Astrocyte (in vitro differentiated cells and primary cell): Measurements from ENCODE around the gene NSD1. TPM values are rescaled to one million over a fixed set of nuclear protein-coding genes. Genes with fewer than 3 reads are reported as not detected.

Experiments used
- DNase-seq: peaks from one replicate; pipeline ENCODE4 v3.0.0-alpha.2; 2010; ENCODE audit warnings: low read depth
- FAIRE-seq: peaks from 2 replicates; lab custom pipeline; 2011; peaks lifted over from hg19 to GRCh38; lab: Jason Lieb, UNC
- H2AFZ ChIP-seq: 2 replicates; pipeline ENCODE4 v1.6.0; 2012; ENCODE audit warnings: low read depth, low read length, inconsistent platforms
- H3K27ac ChIP-seq: 2 replicates; pipeline ENCODE4 v1.5.1; 2011; ENCODE audit warnings: low read depth, low read length, inconsistent platforms
- H3K27me3 ChIP-seq: 2 replicates; pipeline ENCODE4 v1.6.0; 2011; ENCODE audit warnings: low read length, inconsistent platforms; ENCODE audit not compliant: insufficient read depth
- H3K36me3 ChIP-seq: 2 replicates; pipeline ENCODE4 v1.5.1; 2011; ENCODE audit warnings: low read length, inconsistent platforms; ENCODE audit not compliant: insufficient read depth
- H3K4me1 ChIP-seq: 2 replicates; pipeline ENCODE4 v1.5.1; 2011; ENCODE audit warnings: low read length, inconsistent platforms; ENCODE audit not compliant: insufficient read depth
- H3K4me2 ChIP-seq: 2 replicates; pipeline ENCODE4 v1.6.0; 2012; ENCODE audit warnings: low read length, inconsistent platforms
- H3K4me3 ChIP-seq: 2 replicates; pipeline ENCODE4 v1.5.1; 2011; ENCODE audit warnings: low read depth, mild to moderate bottlenecking, low read length, inconsistent platforms; ENCODE audit not compliant: insufficient read depth
- H3K79me2 ChIP-seq: 2 replicates; pipeline ENCODE4 v1.6.0; 2012; ENCODE audit warnings: mild to moderate bottlenecking, low read length, inconsistent platforms; ENCODE audit not compliant: insufficient read depth
- H3K9ac ChIP-seq: 2 replicates; pipeline ENCODE4 v1.6.0; 2012; ENCODE audit warnings: mild to moderate bottlenecking, low read length, inconsistent platforms
- H3K9me3 ChIP-seq: 2 replicates; pipeline ENCODE4 v1.5.1; 2012; ENCODE audit warnings: low read depth, mild to moderate bottlenecking, low read length, inconsistent platforms; ENCODE audit not compliant: insufficient read depth
- H4K20me1 ChIP-seq: 2 replicates; pipeline ENCODE4 v1.6.0; 2012; ENCODE audit warnings: low read length, inconsistent platforms; ENCODE audit not compliant: insufficient read depth
- H3K27ac Mint-ChIP-seq: one replicate; pipeline ENCODE4 v1.8.0; 2021; ENCODE audit warnings: mild to moderate bottlenecking, mixed read lengths; ENCODE audit not compliant: unreplicated experiment
- H3K27me3 Mint-ChIP-seq: one replicate; pipeline ENCODE4 v1.8.0; 2021; ENCODE audit warnings: low read depth, mixed read lengths; ENCODE audit not compliant: unreplicated experiment
- H3K36me3 Mint-ChIP-seq: one replicate; pipeline ENCODE4 v1.8.0; 2021; ENCODE audit warnings: low read depth, mixed read lengths; ENCODE audit not compliant: unreplicated experiment
- H3K4me1 Mint-ChIP-seq: one replicate; pipeline ENCODE4 v1.8.0; 2021; ENCODE audit warnings: low read depth, mixed read lengths; ENCODE audit not compliant: unreplicated experiment
- H3K4me3 Mint-ChIP-seq: one replicate; pipeline ENCODE4 v1.8.0; 2021; ENCODE audit warnings: mild to moderate bottlenecking, moderate library complexity, mixed read lengths; ENCODE audit not compliant: unreplicated experiment
- H3K9me3 Mint-ChIP-seq: one replicate; pipeline ENCODE4 v1.8.0; 2021; ENCODE audit warnings: mild to moderate bottlenecking, mixed read lengths; ENCODE audit not compliant: unreplicated experiment
- EZH2 ChIP-seq: IDR thresholded peaks from 2 replicates; pipeline ENCODE4 v1.6.1; 2012; ENCODE audit warnings: mild to moderate bottlenecking, low read length, inconsistent platforms; ENCODE audit not compliant: insufficient read depth
- total RNA-seq: library from RNA; stranded (reverse); gene quantifications from 2 replicates; pipeline ENCODE4 v1.2.1, GENCODE V29; 2021
- TF ChIP-seq, protein P1 (sequence below): IDR thresholded peaks from 2 replicates; pipeline ENCODE4 v1.5.1; 2011; ENCODE audit warnings: low read depth, mild to moderate bottlenecking, inconsistent platforms, low read length, moderate library complexity; ENCODE audit not compliant: insufficient read depth

NSD1 gene
- total RNA-seq, 1 donor from 2014 or later: 71.9 TPM

DNA sequence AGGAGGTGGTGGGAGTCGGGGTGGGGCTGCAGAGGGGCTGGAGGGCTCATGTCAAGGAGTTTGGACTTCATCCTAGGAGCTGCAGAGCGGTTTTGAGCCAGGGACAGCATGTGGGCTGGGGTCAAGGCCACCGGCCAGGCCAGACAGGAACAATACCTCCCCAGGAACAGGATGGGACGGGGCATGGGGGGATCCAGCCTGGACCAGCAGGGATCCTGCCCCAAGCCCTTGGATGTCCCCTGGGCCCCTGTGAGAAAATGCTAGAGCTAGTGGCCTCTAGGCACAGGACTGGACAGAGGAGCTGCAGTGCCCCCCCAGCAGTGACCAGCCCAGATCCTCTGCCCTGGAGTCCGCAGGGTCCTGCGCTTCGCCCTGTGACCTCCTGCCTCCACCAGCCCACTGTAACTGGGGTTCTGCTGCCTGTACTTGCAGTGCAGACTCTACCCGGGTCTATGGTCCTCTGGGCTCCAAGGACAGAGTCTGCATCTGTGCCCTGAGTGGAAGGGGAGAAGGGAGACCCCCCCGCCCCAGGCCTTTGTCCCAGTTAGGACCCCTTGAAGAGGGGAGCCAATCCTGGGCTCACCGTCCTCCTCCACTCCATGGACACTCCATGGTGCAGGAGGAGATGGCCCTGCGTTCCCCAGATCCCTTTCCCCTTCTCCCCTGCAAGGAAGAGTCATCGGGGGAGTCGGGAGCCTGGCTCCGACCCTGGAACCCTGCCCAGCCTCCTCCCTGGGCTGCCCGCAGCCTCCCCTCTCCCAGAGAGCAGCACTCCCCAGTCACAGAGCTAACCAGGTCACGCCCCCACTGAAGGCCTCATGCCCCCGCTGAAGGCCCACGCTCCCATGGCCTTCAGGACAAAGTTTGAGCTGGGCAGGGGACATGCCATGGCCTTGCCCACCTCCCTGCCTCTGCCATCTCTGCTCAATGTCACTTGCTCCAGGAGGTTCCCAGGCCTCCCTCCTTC is 181.1 kb downstream of the NSD1 start:
- H3K36me3 Mint-ChIP-seq: peaks cover 7% of the 10 kb centered on the region
- no peak overlapping the region for H3K9ac ChIP-seq
- DNase-seq (no peak), FAIRE-seq (no peak)
- no peak overlapping the region for H3K4me2 ChIP-seq
- H3K79me2 ChIP-seq: peaks cover 14% of the 10 kb centered on the region
- H3K27me3 ChIP-seq: no peaks in the 10 kb centered on the region
- H3K9me3 ChIP-seq: no peaks in the 10 kb centered on the region
- no peak overlapping the region for H3K4me3 ChIP-seq
- peak overlapping the region; percentile 27 for H3K4me3 Mint-ChIP-seq
- H3K36me3 ChIP-seq: no peaks in the 10 kb centered on the region
- no peaks in the 10 kb centered on the region for H3K27me3 Mint-ChIP-seq
- H2AFZ ChIP-seq: no peak overlapping the region
- no peak overlapping the region for H3K27ac ChIP-seq
- peaks cover 19% of the 10 kb centered on the region for H3K4me1 ChIP-seq
- no peak overlapping the region for H3K27ac Mint-ChIP-seq
- no peak for TF ChIP-seq EZH2
- TF ChIP-seq, protein P1, sequence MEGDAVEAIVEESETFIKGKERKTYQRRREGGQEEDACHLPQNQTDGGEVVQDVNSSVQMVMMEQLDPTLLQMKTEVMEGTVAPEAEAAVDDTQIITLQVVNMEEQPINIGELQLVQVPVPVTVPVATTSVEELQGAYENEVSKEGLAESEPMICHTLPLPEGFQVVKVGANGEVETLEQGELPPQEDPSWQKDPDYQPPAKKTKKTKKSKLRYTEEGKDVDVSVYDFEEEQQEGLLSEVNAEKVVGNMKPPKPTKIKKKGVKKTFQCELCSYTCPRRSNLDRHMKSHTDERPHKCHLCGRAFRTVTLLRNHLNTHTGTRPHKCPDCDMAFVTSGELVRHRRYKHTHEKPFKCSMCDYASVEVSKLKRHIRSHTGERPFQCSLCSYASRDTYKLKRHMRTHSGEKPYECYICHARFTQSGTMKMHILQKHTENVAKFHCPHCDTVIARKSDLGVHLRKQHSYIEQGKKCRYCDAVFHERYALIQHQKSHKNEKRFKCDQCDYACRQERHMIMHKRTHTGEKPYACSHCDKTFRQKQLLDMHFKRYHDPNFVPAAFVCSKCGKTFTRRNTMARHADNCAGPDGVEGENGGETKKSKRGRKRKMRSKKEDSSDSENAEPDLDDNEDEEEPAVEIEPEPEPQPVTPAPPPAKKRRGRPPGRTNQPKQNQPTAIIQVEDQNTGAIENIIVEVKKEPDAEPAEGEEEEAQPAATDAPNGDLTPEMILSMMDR: no peak
- H3K9me3 Mint-ChIP-seq: no peaks in the 10 kb centered on the region
- peaks cover 4% of the 10 kb centered on the region for H3K4me1 Mint-ChIP-seq
- H4K20me1 ChIP-seq: peaks cover 35% of the 10 kb centered on the region

DNA sequence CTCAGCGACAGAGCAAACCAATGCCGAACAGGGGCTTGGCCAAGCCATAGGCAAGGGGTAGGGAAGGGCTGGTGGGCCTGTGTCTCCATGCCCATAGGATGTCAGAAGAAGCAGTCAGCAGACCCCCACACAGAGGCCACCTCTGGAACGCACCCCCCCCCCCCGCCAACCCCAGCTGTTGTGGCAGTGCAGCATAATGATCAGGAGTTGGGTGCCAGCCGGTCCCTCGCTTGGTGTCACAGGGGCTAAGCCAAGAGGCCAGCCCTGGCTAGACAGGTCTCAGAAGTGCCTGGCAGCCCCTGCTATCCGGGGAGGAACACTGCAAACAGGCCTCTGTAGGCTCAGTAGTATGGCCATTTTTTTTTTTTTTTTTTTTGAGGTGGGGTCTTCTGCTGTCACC is 181.8 kb downstream of the NSD1 start:
- Histone ChIP-seq H3K36me3 (no peaks in the 10 kb centered on the region), H2AFZ (no peak overlapping the region), H3K79me2 (peaks cover 7% of the 10 kb centered on the region), H3K27ac (no peak overlapping the region), H3K27me3 (no peaks in the 10 kb centered on the region), H3K9ac (no peak overlapping the region), H3K4me3 (no peak overlapping the region), H3K9me3 (no peaks in the 10 kb centered on the region), H3K4me1 (peaks cover 13% of the 10 kb centered on the region), H3K4me2 (no peak overlapping the region), H4K20me1 (peaks cover 30% of the 10 kb centered on the region)
- no peaks in the 10 kb centered on the region for H3K9me3 Mint-ChIP-seq
- no peak overlapping the region for H3K4me3 Mint-ChIP-seq
- no peak overlapping the region for H3K27ac Mint-ChIP-seq
- no peak for FAIRE-seq
- no peak for TF ChIP-seq EZH2
- TF ChIP-seq, protein P1: no peak
- peaks cover 4% of the 10 kb centered on the region for H3K4me1 Mint-ChIP-seq
- no peaks in the 10 kb centered on the region for H3K27me3 Mint-ChIP-seq
- no peak for DNase-seq
- peaks cover 9% of the 10 kb centered on the region for H3K36me3 Mint-ChIP-seq

DNA sequence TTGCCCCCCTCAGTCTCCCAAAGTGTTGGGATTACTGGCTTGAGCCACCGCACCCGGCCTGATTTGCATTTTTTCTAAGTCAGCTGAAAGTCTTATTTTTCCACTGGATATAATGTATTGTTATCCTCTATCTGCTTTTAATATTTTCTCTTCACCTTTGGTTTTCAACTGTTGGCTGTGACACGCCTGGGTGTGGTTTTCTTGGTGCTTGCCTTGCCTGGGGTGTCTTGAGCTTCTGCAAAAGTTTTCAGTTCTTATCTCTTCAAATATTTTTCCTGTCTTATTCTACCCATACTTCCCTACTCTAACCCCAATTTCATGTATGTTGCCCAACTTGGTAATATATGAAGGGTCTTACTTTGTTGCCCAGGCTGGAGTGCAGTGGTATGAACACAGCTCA is 182.4 kb downstream of the NSD1 start:
- Histone ChIP-seq H4K20me1 (peaks cover 27% of the 10 kb centered on the region), H2AFZ (no peak overlapping the region), H3K36me3 (peaks cover 2% of the 10 kb centered on the region), H3K4me1 (peaks cover 7% of the 10 kb centered on the region), H3K4me3 (no peak overlapping the region), H3K27ac (no peak overlapping the region), H3K79me2 (peaks cover under 1% of the 10 kb centered on the region), H3K9me3 (no peaks in the 10 kb centered on the region), H3K4me2 (no peak overlapping the region), H3K27me3 (no peaks in the 10 kb centered on the region), H3K9ac (no peak overlapping the region)
- TF ChIP-seq, protein P1: no peak
- no peak for TF ChIP-seq EZH2
- no peak overlapping the region for H3K4me3 Mint-ChIP-seq
- no peak for DNase-seq
- no peaks in the 10 kb centered on the region for H3K9me3 Mint-ChIP-seq
- peaks cover 9% of the 10 kb centered on the region for H3K36me3 Mint-ChIP-seq
- peaks cover under 1% of the 10 kb centered on the region for H3K4me1 Mint-ChIP-seq
- FAIRE-seq: no peak
- H3K27ac Mint-ChIP-seq: no peak overlapping the region
- no peaks in the 10 kb centered on the region for H3K27me3 Mint-ChIP-seq
